ENCODE data around the gene CDH7.

DNA sequence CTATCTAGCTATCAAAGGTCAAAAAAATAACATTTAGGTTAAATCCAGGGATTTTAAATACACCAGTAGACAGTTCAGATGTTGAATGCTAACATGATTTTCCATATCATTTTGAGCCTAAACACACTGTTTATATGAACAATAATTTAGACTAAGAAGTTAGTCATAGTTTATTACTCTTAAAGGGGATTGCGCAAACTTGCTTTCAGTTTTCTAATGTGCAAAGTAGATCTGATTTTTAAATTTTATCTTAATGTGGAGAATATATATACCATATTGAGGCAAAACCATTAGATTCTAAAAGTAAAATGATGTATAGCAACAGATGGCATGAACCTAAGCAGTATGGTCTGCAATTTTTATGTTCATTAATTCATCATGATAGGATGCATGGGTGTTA lies 76.6 kb downstream of the CDH7 start:
- TF ChIP-seq EZH2phosphoT487 (IDR thresholded peaks at IDR 0.05; ENCODE audit: borderline replicate concordance, low read length) = no peak
- TF ChIP-seq, protein P1, sequence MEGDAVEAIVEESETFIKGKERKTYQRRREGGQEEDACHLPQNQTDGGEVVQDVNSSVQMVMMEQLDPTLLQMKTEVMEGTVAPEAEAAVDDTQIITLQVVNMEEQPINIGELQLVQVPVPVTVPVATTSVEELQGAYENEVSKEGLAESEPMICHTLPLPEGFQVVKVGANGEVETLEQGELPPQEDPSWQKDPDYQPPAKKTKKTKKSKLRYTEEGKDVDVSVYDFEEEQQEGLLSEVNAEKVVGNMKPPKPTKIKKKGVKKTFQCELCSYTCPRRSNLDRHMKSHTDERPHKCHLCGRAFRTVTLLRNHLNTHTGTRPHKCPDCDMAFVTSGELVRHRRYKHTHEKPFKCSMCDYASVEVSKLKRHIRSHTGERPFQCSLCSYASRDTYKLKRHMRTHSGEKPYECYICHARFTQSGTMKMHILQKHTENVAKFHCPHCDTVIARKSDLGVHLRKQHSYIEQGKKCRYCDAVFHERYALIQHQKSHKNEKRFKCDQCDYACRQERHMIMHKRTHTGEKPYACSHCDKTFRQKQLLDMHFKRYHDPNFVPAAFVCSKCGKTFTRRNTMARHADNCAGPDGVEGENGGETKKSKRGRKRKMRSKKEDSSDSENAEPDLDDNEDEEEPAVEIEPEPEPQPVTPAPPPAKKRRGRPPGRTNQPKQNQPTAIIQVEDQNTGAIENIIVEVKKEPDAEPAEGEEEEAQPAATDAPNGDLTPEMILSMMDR (conservative IDR thresholded peaks at IDR 0.05; ENCODE audit: low read depth, low read length) = no peak

Data from PC-3 (cell line).